HuH-7 (cell line): ENCODE measurements around the gene SPINK4.

Experiments
- DNase-seq: peaks from one replicate; pipeline ENCODE4 v3.0.0; 2011; ENCODE audit warnings: low spot score

Gene SPINK4

DNA sequence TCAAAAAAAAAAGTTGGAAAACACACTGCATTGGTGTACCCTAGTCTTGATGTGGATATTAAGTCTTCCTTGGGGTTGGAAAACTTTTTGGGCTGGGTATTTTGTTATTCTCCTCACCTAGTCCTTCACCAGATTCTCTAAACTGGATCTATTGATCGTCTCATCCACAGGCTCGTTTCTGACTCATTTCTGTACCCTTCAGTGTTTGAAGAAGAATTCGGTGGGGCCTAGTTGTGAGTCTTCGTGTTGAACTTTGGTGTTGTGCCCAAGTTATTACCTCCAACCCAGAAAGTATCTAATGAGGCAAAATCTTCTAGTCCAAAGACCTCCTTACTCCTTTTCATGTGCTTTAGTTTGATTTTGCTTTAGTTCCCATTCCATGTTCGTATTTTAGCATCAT lies 51.9 kb downstream of the SPINK4 start:
- DNase-seq = no peak

DNA sequence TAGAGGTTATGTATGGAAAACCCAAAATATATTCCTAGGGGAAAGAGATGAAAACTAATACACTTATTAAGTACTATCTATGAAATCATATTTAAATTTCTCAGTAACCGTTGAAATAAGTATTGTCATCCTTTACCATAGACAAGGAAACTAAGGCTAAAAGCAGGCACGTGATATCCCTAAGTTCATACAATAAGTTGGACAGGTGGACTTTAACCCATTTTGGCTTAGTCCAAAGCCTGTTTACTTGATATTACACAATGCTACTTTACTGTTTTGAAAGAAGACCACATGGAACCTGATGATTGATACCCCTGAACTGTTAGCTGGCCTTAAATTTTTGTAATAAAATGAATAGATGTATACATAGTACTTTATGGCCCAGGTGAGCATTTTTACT lies 53.8 kb downstream of the SPINK4 start:
- DNase-seq = peak; percentile 35

DNA sequence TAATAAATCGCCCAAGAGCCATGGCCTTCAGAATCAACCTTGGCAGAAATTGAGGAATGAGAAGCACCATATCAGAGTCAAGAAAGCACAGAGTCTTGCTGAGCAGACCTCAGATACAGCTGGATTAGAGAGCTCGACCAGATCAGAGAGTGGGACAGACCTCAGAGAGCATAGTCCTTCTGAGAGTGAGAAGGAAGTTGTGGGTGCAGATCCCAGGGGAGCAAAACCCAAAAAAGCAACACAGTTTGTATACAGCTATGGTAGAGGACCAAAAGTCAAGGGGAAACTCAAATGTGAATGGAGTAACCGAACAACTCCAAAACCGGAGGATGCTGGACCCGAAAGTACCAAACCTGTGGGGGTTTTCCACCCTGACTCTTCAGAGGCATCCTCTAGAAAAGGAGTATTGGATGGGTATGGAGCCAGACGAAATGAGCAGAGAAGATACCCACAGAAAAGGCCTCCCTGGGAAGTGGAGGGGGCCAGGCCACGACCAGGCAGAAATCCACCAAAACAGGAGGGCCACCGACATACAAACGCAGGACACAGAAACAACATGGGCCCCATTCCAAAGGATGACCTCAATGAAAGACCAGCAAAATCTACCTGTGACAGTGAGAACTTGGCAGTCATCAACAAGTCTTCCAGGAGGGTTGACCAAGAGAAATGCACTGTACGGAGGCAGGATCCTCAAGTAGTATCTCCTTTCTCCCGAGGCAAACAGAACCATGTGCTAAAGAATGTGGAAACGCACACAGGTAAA lies 54.9 kb downstream of the SPINK4 start:
- DNase-seq = no peak

DNA sequence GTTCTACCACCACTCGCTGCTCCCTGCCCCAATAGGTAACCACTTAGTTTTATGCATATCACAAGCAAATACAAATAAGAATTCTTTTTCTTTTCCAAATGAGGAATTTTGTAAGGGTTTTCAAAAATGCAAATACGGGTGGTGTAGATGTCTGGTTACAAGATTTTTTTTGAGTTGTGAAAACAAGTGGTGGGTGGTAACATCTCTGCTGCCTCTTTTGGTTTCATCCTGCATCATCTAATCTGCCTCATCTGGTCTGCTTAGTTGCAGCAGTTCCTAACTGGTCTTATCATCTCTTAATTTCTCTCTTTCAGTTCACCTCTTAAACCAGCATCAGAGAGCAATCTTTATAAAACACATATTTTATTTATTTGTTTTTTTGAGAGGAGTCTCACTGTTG lies 55.6 kb downstream of the SPINK4 start:
- no peak for DNase-seq

DNA sequence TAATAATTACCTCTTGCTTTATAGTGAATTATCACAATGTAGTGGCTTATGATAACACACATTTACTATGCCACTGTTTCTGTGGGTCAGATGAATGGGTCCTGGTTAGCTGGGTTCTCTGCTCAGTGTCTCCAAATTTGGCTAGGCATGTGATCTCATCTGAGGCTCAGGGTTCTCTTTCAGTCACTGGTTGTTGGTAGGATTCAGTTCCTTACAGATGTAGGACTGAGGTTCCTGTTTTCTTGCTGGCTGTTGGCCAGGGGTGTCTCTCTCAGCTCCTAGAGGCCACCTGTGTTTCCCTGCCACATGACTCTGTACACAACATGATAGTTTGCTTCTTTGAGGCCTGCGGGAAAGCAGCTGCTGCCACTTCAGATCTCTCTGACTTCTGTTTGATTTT lies 57.5 kb downstream of the SPINK4 start:
- no peak for DNase-seq
